Esophagus squamous epithelium (tissue), 4 donors: ENCODE measurements around the gene PRTG.

Source experiments
- POLR2A ChIP-seq, 4 donors: fragments of 450-650 bp; IDR thresholded peaks; one replicate each; pipeline ENCODE4 v1.6.1; 2017; ENCODE audit warnings: antibody characterized with exemption in 4 of 4, mild to moderate bottlenecking in 4 of 4, moderate library complexity in 3 of 4
- TF ChIP-seq, protein P1 (sequence below), 6 experiments: fragments of 450-650 bp in 4 of 6; fragments of 200-600 bp in 2 of 6; sonication (generic) in 2 of 6; IDR thresholded peaks; one replicate each; pipeline ENCODE4 v1.5.1; 2016 to 2019; ENCODE audit warnings: antibody characterized with exemption in 6 of 6, mild to moderate bottlenecking in 4 of 6, moderate library complexity in 4 of 6

DNA sequence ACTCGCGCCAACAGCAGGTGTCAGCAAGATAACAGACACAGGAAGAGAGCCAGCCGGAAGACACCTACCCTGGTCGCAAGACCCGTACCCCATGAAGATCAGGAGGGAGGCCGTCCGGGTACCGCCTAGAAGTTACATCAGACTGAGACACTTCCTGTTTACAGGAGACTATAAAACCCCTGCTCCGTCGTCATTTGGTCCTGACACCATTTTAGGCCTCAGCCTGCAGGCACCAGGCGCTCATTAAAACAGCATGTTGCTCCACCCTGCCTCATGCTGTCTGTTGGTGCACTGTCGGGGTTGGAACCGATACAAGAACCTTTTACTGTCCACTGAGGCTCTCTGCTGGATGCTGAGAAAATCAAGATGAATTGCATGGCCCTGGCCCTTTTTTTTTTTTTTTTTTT lies 15.6 kb upstream of the PRTG start:
- TF ChIP-seq POLR2A (IDR thresholded peaks at IDR 0.05) = no peak
- TF ChIP-seq, protein P1, sequence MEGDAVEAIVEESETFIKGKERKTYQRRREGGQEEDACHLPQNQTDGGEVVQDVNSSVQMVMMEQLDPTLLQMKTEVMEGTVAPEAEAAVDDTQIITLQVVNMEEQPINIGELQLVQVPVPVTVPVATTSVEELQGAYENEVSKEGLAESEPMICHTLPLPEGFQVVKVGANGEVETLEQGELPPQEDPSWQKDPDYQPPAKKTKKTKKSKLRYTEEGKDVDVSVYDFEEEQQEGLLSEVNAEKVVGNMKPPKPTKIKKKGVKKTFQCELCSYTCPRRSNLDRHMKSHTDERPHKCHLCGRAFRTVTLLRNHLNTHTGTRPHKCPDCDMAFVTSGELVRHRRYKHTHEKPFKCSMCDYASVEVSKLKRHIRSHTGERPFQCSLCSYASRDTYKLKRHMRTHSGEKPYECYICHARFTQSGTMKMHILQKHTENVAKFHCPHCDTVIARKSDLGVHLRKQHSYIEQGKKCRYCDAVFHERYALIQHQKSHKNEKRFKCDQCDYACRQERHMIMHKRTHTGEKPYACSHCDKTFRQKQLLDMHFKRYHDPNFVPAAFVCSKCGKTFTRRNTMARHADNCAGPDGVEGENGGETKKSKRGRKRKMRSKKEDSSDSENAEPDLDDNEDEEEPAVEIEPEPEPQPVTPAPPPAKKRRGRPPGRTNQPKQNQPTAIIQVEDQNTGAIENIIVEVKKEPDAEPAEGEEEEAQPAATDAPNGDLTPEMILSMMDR (IDR thresholded peaks at IDR 0.05) = no peak
